OCI-M2 (cell line): ENCODE measurements around the gene LRRC46.

Source experiments
- DNase-seq: peaks from one replicate; lab custom pipeline; 2025; ENCODE audit not compliant: unreplicated experiment; lab: John Stamatoyannopoulos, UW

Gene LRRC46

GRCh38 chr17:47808830-47809480 lies 22.5 kb upstream of the LRRC46 start:
- DNase-seq: no peak

- DNase-seq: no peak
Observed at GRCh38 chr17:47810200-47810821, 21.2 kb upstream of the LRRC46 start.

GRCh38 chr17:47810901-47811635 lies 20.4 kb upstream of the LRRC46 start:
- DNase-seq: no peak

- DNase-seq: no peak
Observed at GRCh38 chr17:47811709-47812108, 19.8 kb upstream of the LRRC46 start.

- no peak for DNase-seq
Observed at GRCh38 chr17:47812146-47812920, 19.1 kb upstream of the LRRC46 start.

- DNase-seq: no peak
Observed at GRCh38 chr17:47813077-47813476, 18.4 kb upstream of the LRRC46 start.

GRCh38 chr17:47813512-47814031 lies 17.9 kb upstream of the LRRC46 start:
- DNase-seq: no peak

- no peak for DNase-seq
Observed at GRCh38 chr17:47815106-47815918, 16.2 kb upstream of the LRRC46 start.

- DNase-seq: no peak
Observed at GRCh38 chr17:47816111-47816735, 15.2 kb upstream of the LRRC46 start.

- no peak for DNase-seq
Observed at GRCh38 chr17:47816947-47817346, 14.5 kb upstream of the LRRC46 start.

GRCh38 chr17:47818002-47818695 lies 13.3 kb upstream of the LRRC46 start:
- DNase-seq: no peak

GRCh38 chr17:47819475-47819874 lies 12.0 kb upstream of the LRRC46 start:
- no peak for DNase-seq

GRCh38 chr17:47820033-47820789 lies 11.3 kb upstream of the LRRC46 start:
- DNase-seq: no peak

- no peak for DNase-seq
Observed at GRCh38 chr17:47821031-47821423, 10.4 kb upstream of the LRRC46 start.

GRCh38 chr17:47821424-47822391 lies 9.8 kb upstream of the LRRC46 start, which contains the start of gene OSBPL7:
Gene OSBPL7, minus strand, starts transcription at chr17:47821794. Its CDS starts 1,516 bp downstream, at chr17:47820278.
- DNase-seq: no peak

- DNase-seq: no peak
Observed at GRCh38 chr17:47822785-47823184, 8.7 kb upstream of the LRRC46 start.

GRCh38 chr17:47823519-47823918 lies 8.0 kb upstream of the LRRC46 start:
- DNase-seq: no peak
